Muscle layer of colon (tissue), 2 donors: ENCODE data around the gene TRMT112.
"Not testable (repeated sequence)": the region's sequence is repeated elsewhere in the genome, so short reads cannot be mapped to it uniquely, and the experiment has no call there.

Experiments used
- H3K27ac ChIP-seq: one replicate; pipeline ENCODE4 v1.7.0; 2013; ENCODE audit warnings: low read depth, mild to moderate bottlenecking, low read length, moderate library complexity
- H3K27me3 ChIP-seq, 2 donors: one replicate each; pipeline ENCODE4 v1.7.0; 2013; ENCODE audit warnings: low read length in 2 of 2, mild to moderate bottlenecking in 2 of 2; ENCODE audit not compliant: insufficient read depth in 2 of 2, control insufficient read depth in 1 of 2
- H3K36me3 ChIP-seq: one replicate; pipeline ENCODE4 v1.7.0; 2013; ENCODE audit warnings: mild to moderate bottlenecking, low read length; ENCODE audit not compliant: insufficient read depth
- H3K4me1 ChIP-seq: one replicate; pipeline ENCODE4 v1.7.0; 2013; ENCODE audit warnings: mild to moderate bottlenecking, low read length; ENCODE audit not compliant: insufficient read depth
- H3K4me3 ChIP-seq, 2 donors: one replicate each; pipeline ENCODE4 v1.7.0; 2013; ENCODE audit warnings: low read length in 2 of 2, low read depth in 1 of 2, mild to moderate bottlenecking in 1 of 2, moderate library complexity in 1 of 2
- H3K9ac ChIP-seq: one replicate; pipeline ENCODE4 v1.7.0; 2013; ENCODE audit warnings: low read length
- H3K9me3 ChIP-seq: one replicate; pipeline ENCODE4 v1.7.0; 2013; ENCODE audit warnings: mild to moderate bottlenecking, low read length
- donor health status: abdominal sarcoma.
- donor health status: Adenocarcinoma of cecum.

The TRMT112 gene

GRCh38 chr11:64337538-64338249 is 20.3 kb upstream of the TRMT112 start:
- Histone ChIP-seq H3K4me3 (no peak overlapping the region), H3K36me3 (no peaks in the 10 kb centered on the region), H3K4me1 (peaks cover 7% of the 10 kb centered on the region), H3K27ac (no peak overlapping the region), H3K27me3 (no peaks in the 10 kb centered on the region), H3K9me3 (no peaks in the 10 kb centered on the region), H3K9ac (no peak overlapping the region)

- no peak overlapping the region for H3K27ac ChIP-seq
- no peaks in the 10 kb centered on the region for H3K4me1 ChIP-seq
- H3K27me3 ChIP-seq: no peaks in the 10 kb centered on the region
- no peaks in the 10 kb centered on the region for H3K36me3 ChIP-seq
- no peak overlapping the region for H3K4me3 ChIP-seq
- H3K9ac ChIP-seq: no peak overlapping the region
- no peaks in the 10 kb centered on the region for H3K9me3 ChIP-seq
Measured at GRCh38 chr11:64334764-64335735, 17.7 kb upstream of the TRMT112 start.

- H3K36me3 ChIP-seq: no peaks in the 10 kb centered on the region
- no peak overlapping the region for H3K27ac ChIP-seq
- H3K4me3 ChIP-seq: no peak overlapping the region
- no peak overlapping the region for H3K9ac ChIP-seq
- no peaks in the 10 kb centered on the region for H3K27me3 ChIP-seq
- no peaks in the 10 kb centered on the region for H3K9me3 ChIP-seq
- no peaks in the 10 kb centered on the region for H3K4me1 ChIP-seq
Measured at GRCh38 chr11:64333556-64333955, 16.2 kb upstream of the TRMT112 start.

DNA sequence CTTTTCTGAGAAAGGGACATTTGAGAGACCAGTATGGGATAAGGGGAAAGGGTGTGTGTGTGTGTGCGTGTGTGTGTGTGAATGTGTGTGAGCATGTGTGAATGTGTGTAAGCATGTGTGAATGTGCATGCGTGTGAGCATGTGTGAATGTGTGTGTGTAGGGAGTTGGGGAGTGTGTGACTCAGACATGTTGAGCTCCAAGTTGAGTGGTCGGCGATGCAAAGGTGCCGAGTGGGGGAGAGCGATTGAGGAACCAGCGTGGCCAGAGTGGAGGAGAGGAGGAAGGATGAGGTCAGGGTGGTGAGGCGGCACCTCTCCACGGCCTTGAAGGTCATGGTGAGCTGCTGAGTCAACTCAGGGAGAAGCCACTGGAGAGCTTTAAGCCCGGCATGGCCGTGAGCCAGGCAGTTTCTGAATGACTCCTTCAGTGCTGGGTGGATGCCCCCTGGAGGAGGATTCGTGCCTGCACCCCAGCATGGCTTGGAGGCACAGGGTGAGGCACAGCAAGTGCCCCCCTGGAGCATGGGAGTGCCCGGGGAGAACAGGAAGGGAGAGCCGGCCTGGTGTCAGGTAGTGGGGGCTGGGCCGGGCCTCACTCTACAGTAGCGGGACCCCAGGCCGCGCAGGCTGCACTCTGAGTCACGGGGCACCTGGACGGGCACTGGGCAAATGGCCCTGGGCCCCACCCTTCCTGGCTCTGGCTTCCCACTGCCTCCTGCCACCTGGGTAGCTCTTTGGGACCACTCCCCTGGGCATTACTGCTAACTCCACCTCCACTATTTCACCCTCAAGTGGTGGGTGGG is 14.4 kb upstream of the TRMT112 start:
- no peaks in the 10 kb centered on the region for H3K4me1 ChIP-seq
- no peak overlapping the region for H3K4me3 ChIP-seq
- no peak overlapping the region for H3K9ac ChIP-seq
- H3K9me3 ChIP-seq: no peaks in the 10 kb centered on the region
- H3K27ac ChIP-seq: no peak overlapping the region
- H3K36me3 ChIP-seq: no peaks in the 10 kb centered on the region
- no peaks in the 10 kb centered on the region for H3K27me3 ChIP-seq

GRCh38 chr11:64330888-64331287 is 13.5 kb upstream of the TRMT112 start:
- H3K27ac ChIP-seq: no peak overlapping the region
- no peak overlapping the region for H3K9ac ChIP-seq

GRCh38 chr11:64327993-64328392 is 10.6 kb upstream of the TRMT112 start:
- no peaks in the 10 kb centered on the region for H3K27me3 ChIP-seq
- no peak overlapping the region for H3K27ac ChIP-seq
- no peak overlapping the region for H3K4me3 ChIP-seq
- no peak overlapping the region for H3K9ac ChIP-seq
- no peaks in the 10 kb centered on the region for H3K36me3 ChIP-seq
- H3K9me3 ChIP-seq: no peaks in the 10 kb centered on the region
- H3K4me1 ChIP-seq: no peaks in the 10 kb centered on the region

More at GRCh38 chr11:64330888-64331287, 13.5 kb upstream of the TRMT112 start:
- Histone ChIP-seq H3K27me3 (no peaks in the 10 kb centered on the region), H3K4me1 (no peaks in the 10 kb centered on the region), H3K36me3 (no peaks in the 10 kb centered on the region), H3K9me3 (no peaks in the 10 kb centered on the region), H3K4me3 (no peak overlapping the region)

- H3K36me3 ChIP-seq: no peaks in the 10 kb centered on the region
- H3K4me3 ChIP-seq: no peak overlapping the region
- no peak overlapping the region for H3K9ac ChIP-seq
- H3K27ac ChIP-seq: no peak overlapping the region
- no peaks in the 10 kb centered on the region for H3K4me1 ChIP-seq
- H3K27me3 ChIP-seq: no peaks in the 10 kb centered on the region
- H3K9me3 ChIP-seq: no peaks in the 10 kb centered on the region
Measured at GRCh38 chr11:64327375-64327774, 10.0 kb upstream of the TRMT112 start.

GRCh38 chr11:64324692-64325469 is 7.5 kb upstream of the TRMT112 start:
- Histone ChIP-seq H3K27ac (no peak overlapping the region), H3K36me3 (no peaks in the 10 kb centered on the region), H3K4me1 (no peaks in the 10 kb centered on the region), H3K9me3 (no peaks in the 10 kb centered on the region), H3K27me3 (no peaks in the 10 kb centered on the region), H3K4me3 (no peak overlapping the region), H3K9ac (no peak overlapping the region)

DNA sequence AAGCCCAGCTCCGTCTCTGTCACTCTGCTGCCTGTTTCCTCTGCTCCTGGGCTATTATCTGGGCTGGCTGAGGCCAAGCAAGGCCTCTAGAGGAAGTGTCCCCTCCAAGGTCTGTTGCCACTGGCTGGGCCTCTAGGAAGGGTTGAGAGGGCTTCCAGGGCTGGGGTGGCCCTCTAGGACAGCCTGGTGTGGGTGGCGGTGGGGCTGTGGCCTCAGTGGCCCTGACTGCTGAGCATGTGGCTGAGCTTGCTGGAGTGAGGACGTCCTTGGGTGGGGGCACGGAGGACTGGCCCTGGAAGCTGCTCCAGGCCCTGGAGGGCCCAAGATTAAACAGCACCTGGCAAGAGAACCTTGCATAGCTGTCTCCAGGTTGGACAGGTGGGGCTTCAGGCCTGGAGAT is 6.6 kb upstream of the TRMT112 start:
- not testable (repeated sequence) for H3K4me3 ChIP-seq, H3K9ac ChIP-seq, H3K27me3 ChIP-seq, H3K36me3 ChIP-seq, H3K4me1 ChIP-seq, H3K27ac ChIP-seq, H3K9me3 ChIP-seq

GRCh38 chr11:64323373-64323772 is 6.0 kb upstream of the TRMT112 start:
- Histone ChIP-seq H3K4me3 (no peak overlapping the region), H3K27ac (no peak overlapping the region), H3K36me3 (no peaks in the 10 kb centered on the region), H3K9ac (no peak overlapping the region), H3K4me1 (peaks cover 9% of the 10 kb centered on the region), H3K9me3 (no peaks in the 10 kb centered on the region), H3K27me3 (no peaks in the 10 kb centered on the region)

DNA sequence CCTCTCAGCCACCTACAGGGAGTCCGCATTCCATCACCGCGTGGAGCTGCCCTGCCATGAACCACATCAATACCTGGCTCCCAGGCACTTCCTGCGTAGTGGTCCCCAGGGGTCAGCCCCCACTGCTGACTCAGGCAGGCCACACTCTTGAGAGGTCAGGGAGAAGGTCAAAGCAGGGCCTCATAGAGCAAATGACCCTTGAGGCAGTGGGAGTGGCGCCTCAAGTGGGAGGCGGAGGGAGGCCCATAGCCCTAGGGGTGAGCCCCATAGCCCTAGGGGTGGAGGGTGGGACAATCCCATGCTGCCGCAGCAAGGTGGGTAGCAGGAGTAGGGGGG is 5.5 kb upstream of the TRMT112 start:
- Histone ChIP-seq H3K36me3 (no peaks in the 10 kb centered on the region), H3K27me3 (no peaks in the 10 kb centered on the region), H3K9ac (no peak overlapping the region), H3K4me1 (peaks cover 9% of the 10 kb centered on the region), H3K27ac (no peak overlapping the region), H3K9me3 (no peaks in the 10 kb centered on the region), H3K4me3 (no peak overlapping the region)
